ENCODE results near the gene ABO. TPM values are rescaled to one million over a fixed set of nuclear protein-coding genes. Genes with fewer than 3 reads are reported as not detected.
A peak's percentile ranks its signal among the peaks of the same experiment; 100 is the strongest.

The ABO gene
- total RNA-seq, 2 donors from 2014 or later: 0.35 to 1.2 TPM

DNA sequence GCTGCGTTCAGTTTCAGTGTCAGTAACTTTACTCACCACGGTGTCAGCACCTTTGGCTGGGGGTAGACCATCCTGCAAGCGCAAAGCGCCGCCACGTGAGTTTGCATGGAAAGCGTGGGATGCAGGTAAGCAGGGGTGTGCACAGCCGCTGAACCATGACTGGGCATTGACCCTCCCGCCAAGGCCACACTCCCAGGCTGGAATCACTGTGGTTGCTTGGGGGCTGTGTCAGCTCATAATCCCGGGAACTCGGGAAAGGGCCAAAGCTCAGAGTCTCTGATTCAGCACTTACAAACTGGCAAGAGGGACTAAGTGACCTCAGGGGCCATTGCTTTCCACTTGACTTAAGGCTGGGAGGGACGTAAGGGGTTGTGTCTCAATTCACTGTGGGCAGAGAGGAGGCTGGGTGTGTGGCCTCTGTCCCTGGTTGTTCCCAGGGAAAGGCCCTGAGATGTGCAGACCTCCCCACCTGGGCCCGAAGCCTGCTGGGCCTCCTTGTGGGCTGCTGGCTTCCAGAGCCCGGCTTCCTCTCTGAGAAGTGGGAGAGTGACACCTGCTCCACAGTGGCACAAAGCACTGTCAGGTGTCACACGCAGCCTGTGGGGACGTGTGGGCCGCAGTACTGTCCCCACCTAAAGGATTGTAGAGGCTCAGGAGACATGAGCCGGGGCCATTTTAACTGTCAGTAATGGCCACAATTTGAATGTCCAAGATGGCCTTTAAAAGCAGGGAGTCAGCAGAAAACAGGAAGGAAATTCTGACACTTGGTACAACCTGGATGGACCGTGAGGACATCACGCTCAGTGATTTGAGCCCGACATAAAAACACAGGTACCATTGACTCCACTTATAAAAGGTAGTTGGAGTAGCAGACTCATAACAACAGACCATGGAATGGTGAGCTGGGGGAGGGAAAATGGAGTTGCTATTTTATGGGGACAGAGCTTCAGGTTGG is 16.7 kb downstream of the ABO start:
- H3K27ac ChIP-seq (ENCODE audit: low read depth, low read length): no peak overlapping the region
- Mint-ChIP-seq H3K27ac (no peak overlapping the region), H3K4me3 (peak overlapping the region; percentile 25), H3K27me3 (ENCODE audit: insufficient read depth) (no peaks in the 10 kb centered on the region), H3K9me3 (no peaks in the 10 kb centered on the region), H3K36me3 (ENCODE audit: low read depth) (no peaks in the 10 kb centered on the region), H3K4me1 (peaks cover 11% of the 10 kb centered on the region)
- TF ChIP-seq, protein P1, sequence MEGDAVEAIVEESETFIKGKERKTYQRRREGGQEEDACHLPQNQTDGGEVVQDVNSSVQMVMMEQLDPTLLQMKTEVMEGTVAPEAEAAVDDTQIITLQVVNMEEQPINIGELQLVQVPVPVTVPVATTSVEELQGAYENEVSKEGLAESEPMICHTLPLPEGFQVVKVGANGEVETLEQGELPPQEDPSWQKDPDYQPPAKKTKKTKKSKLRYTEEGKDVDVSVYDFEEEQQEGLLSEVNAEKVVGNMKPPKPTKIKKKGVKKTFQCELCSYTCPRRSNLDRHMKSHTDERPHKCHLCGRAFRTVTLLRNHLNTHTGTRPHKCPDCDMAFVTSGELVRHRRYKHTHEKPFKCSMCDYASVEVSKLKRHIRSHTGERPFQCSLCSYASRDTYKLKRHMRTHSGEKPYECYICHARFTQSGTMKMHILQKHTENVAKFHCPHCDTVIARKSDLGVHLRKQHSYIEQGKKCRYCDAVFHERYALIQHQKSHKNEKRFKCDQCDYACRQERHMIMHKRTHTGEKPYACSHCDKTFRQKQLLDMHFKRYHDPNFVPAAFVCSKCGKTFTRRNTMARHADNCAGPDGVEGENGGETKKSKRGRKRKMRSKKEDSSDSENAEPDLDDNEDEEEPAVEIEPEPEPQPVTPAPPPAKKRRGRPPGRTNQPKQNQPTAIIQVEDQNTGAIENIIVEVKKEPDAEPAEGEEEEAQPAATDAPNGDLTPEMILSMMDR (conservative IDR thresholded peaks at IDR 0.05): no peak
- no peak overlapping the region for H3K9ac ChIP-seq (ENCODE audit: extremely low read depth, low read length, poor library complexity, severe bottlenecking)
- H3K27me3 ChIP-seq (ENCODE audit: control insufficient read depth, insufficient read depth, low read length, poor library complexity, severe bottlenecking): no peaks in the 10 kb centered on the region
- no peaks in the 10 kb centered on the region for H3K36me3 ChIP-seq (ENCODE audit: control insufficient read depth, insufficient read depth, low read length)
- H3K9me3 ChIP-seq (ENCODE audit: control insufficient read depth, low read length): no peaks in the 10 kb centered on the region
- 80 to 87% methylated on average over 12 to 21 of the region's 21 CpGs for WGBS, 2 experiments (ENCODE audit: insufficient coverage in 1 of 2, insufficient read length in 1 of 2)
- no peak overlapping the region for H3K4me3 ChIP-seq (ENCODE audit: low read length)
- no peaks in the 10 kb centered on the region for H3K4me1 ChIP-seq (ENCODE audit: control insufficient read depth, insufficient read depth, low read length)
- no peak for DNase-seq

DNA sequence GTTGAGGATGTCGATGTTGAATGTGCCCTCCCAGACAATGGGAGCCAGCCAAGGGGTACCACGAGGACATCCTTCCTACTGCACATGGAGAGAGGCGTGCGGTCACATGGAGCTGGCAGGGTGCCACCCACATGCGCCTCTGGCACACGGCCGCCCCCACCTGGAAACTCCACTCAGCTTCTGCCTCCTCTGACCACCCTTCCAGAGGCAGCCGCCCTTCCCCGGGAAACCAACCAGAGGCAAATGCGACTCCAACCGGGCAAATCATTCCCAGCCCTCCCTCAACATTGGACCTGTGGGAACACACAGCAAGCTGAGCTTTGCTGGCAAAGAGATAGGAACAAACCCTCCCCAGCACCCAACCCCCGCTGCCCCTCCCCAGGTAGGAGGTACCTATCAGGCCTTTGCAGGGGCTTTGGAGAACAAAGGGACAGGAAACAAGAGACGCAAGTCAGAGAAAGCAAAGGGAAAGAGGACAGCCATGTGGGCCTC is 17.5 kb downstream of the ABO start:
- H3K36me3 ChIP-seq (ENCODE audit: control insufficient read depth, insufficient read depth, low read length): no peaks in the 10 kb centered on the region
- H3K27me3 Mint-ChIP-seq (ENCODE audit: insufficient read depth): no peaks in the 10 kb centered on the region
- no peaks in the 10 kb centered on the region for H3K27me3 ChIP-seq (ENCODE audit: control insufficient read depth, insufficient read depth, low read length, poor library complexity, severe bottlenecking)
- DNase-seq: peak; percentile 68
- H3K4me3 Mint-ChIP-seq: peak overlapping the region; percentile 25
- H3K36me3 Mint-ChIP-seq (ENCODE audit: low read depth): no peaks in the 10 kb centered on the region
- WGBS, 2 experiments (ENCODE audit: insufficient coverage in 1 of 2, insufficient read length in 1 of 2): 84 to 85% methylated on average over 7 to 13 of the region's 13 CpGs
- H3K9ac ChIP-seq (ENCODE audit: extremely low read depth, low read length, poor library complexity, severe bottlenecking): no peak overlapping the region
- no peak overlapping the region for H3K27ac ChIP-seq (ENCODE audit: low read depth, low read length)
- no peaks in the 10 kb centered on the region for H3K9me3 Mint-ChIP-seq
- H3K4me3 ChIP-seq (ENCODE audit: low read length): no peak overlapping the region
- H3K4me1 Mint-ChIP-seq: peaks cover 11% of the 10 kb centered on the region
- H3K4me1 ChIP-seq (ENCODE audit: control insufficient read depth, insufficient read depth, low read length): no peaks in the 10 kb centered on the region
- TF ChIP-seq, protein P1 (conservative IDR thresholded peaks at IDR 0.05): no peak
- H3K27ac Mint-ChIP-seq: peak overlapping the region; percentile 31
- no peaks in the 10 kb centered on the region for H3K9me3 ChIP-seq (ENCODE audit: control insufficient read depth, low read length)

DNA sequence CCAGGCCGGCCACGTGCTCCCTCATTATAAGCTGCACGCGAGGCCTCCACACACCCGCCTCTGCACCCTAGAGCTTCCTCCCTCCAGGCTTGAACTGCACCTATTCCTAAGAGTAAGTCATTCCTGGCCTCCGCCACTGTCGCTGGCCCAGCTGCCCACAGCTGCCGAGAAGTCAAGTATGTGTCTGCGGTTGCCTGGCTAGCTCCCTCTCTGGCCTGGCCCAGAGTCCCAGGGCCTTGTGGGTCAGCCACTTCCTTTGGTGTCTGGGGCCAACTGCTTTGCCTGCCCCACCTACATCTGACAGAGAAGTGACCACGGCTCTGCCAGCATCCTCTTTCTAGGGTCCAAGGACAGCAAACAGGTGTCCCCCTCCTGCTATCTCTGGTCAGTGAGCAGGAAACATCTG is 18.3 kb downstream of the ABO start:
- H3K9me3 Mint-ChIP-seq: no peaks in the 10 kb centered on the region
- TF ChIP-seq, protein P1 (conservative IDR thresholded peaks at IDR 0.05): no peak
- no peaks in the 10 kb centered on the region for H3K36me3 Mint-ChIP-seq (ENCODE audit: low read depth)
- no peak overlapping the region for H3K4me3 Mint-ChIP-seq
- Histone ChIP-seq H3K27ac (ENCODE audit: low read depth, low read length) (no peak overlapping the region), H3K36me3 (ENCODE audit: control insufficient read depth, insufficient read depth, low read length) (no peaks in the 10 kb centered on the region), H3K4me3 (ENCODE audit: low read length) (no peak overlapping the region), H3K9me3 (ENCODE audit: control insufficient read depth, low read length) (no peaks in the 10 kb centered on the region), H3K4me1 (ENCODE audit: control insufficient read depth, insufficient read depth, low read length) (no peaks in the 10 kb centered on the region), H3K9ac (ENCODE audit: extremely low read depth, low read length, poor library complexity, severe bottlenecking) (no peak overlapping the region), H3K27me3 (ENCODE audit: control insufficient read depth, insufficient read depth, low read length, poor library complexity, severe bottlenecking) (no peaks in the 10 kb centered on the region)
- no peak overlapping the region for H3K27ac Mint-ChIP-seq
- WGBS, 2 experiments (ENCODE audit: insufficient coverage in 1 of 2, insufficient read length in 1 of 2): 95% methylated on average over 4 to 10 of the region's 10 CpGs
- no peak for DNase-seq
- no peaks in the 10 kb centered on the region for H3K27me3 Mint-ChIP-seq (ENCODE audit: insufficient read depth)
- H3K4me1 Mint-ChIP-seq: peaks cover 11% of the 10 kb centered on the region
